OCI-LY7 (cell line): Measurements from ENCODE around the gene SYVN1. TPM values are rescaled to one million over a fixed set of nuclear protein-coding genes. Genes with fewer than 3 reads are reported as not detected.

Experiments
- BruUV-seq: library from RNA; stranded (reverse); fragments of 400-500 nt; replicated peaks from 2 replicates; lab custom pipeline; 2021; lab: Mats Ljungman, UMichigan
- CTCF ChIA-PET: fragments of 300-600 bp; sonication (Branson Sonifier 250); formaldehyde crosslinking; loops from one replicate; lab custom pipeline; 2022; ENCODE audit warnings: antibody characterized with exemption; ENCODE audit not compliant: unreplicated experiment; lab: Charles Lee
- POLR2A ChIA-PET: fragments of 300-600 bp; sonication (Branson Sonifier 250); formaldehyde crosslinking; loops from one replicate; lab custom pipeline; 2022; ENCODE audit warnings: antibody characterized with exemption; lab: Charles Lee
- DNase-seq: peaks from one replicate; pipeline ENCODE4 v3.0.0-alpha.2; 2015; ENCODE audit warnings: low spot score
- H2AFZ ChIP-seq: fragments of 200-600 bp; sonication (generic), shearing (Covaris generic); 2 replicates; pipeline ENCODE4 v1.6.1; 2014; ENCODE audit warnings: mild to moderate bottlenecking, antibody characterized with exemption, low read length, moderate library complexity
- H3K27ac ChIP-seq: fragments of 200-600 bp; sonication (generic); 2 replicates; pipeline ENCODE4 v1.5.1; 2014; ENCODE audit warnings: mixed run types, low read depth, mild to moderate bottlenecking, moderate library complexity, low read length, inconsistent platforms; ENCODE audit not compliant: poor library complexity, severe bottlenecking
- H3K36me3 ChIP-seq: fragments of 200-600 bp; sonication (generic); 2 replicates; pipeline ENCODE4 v1.6.1; 2014; ENCODE audit warnings: mild to moderate bottlenecking, antibody characterized with exemption, low read length, moderate library complexity, mixed read lengths; ENCODE audit not compliant: insufficient read depth
- H3K4me1 ChIP-seq: fragments of 200-600 bp; sonication (generic); 2 replicates; pipeline ENCODE4 v1.5.1; 2014; ENCODE audit warnings: mild to moderate bottlenecking, low read length; ENCODE audit not compliant: insufficient read depth, poor library complexity, severe bottlenecking
- H3K4me2 ChIP-seq: fragments of 200-600 bp; sonication (generic); 2 replicates; pipeline ENCODE4 v1.6.1; 2014; ENCODE audit warnings: mild to moderate bottlenecking, low read length
- H3K4me3 ChIP-seq: fragments of 200-600 bp; sonication (generic); 2 replicates; pipeline ENCODE4 v1.5.1; 2014; ENCODE audit warnings: mild to moderate bottlenecking, low read depth, low read length; ENCODE audit not compliant: poor library complexity, severe bottlenecking
- H3K79me2 ChIP-seq: fragments of 200-600 bp; sonication (generic); 2 replicates; pipeline ENCODE4 v1.6.1; 2016; ENCODE audit warnings: low read depth, mild to moderate bottlenecking, low read length, moderate library complexity, mixed read lengths; ENCODE audit not compliant: insufficient read depth
- H3K9me2 ChIP-seq: fragments of 200-600 bp; sonication (generic); 2 replicates; pipeline ENCODE4 v1.6.1; 2016; ENCODE audit warnings: mild to moderate bottlenecking, low read length, mixed read lengths; ENCODE audit not compliant: insufficient read depth
- H3K9me3 ChIP-seq: fragments of 200-600 bp; sonication (generic); 2 replicates; pipeline ENCODE4 v1.6.1; 2014; ENCODE audit warnings: mild to moderate bottlenecking, mixed run types, low read length, mixed read lengths
- H4K20me1 ChIP-seq: fragments of 200-600 bp; sonication (generic); 2 replicates; pipeline ENCODE4 v1.6.1; 2014; ENCODE audit warnings: mild to moderate bottlenecking, antibody characterized with exemption, low read length, moderate library complexity, mixed read lengths; ENCODE audit not compliant: insufficient read depth
- CTCF ChIP-seq: fragments of 200-600 bp; sonication (generic); conservative IDR thresholded peaks from 2 replicates; pipeline ENCODE4 v1.5.1; 2014; ENCODE audit warnings: mild to moderate bottlenecking, antibody characterized with exemption, low read length, moderate library complexity, mixed read lengths
- EZH2phosphoT487 ChIP-seq: fragments of 200-600 bp; sonication (generic); IDR thresholded peaks from 2 replicates; pipeline ENCODE4 v1.6.1; 2018; ENCODE audit warnings: low read depth, borderline replicate concordance, mild to moderate bottlenecking, mixed run types, antibody characterized with exemption, low read length, moderate library complexity, mixed read lengths
- intact Hi-C: fragments of 100-400 bp; cut with micrococcal nuclease; formaldehyde crosslinking; loops from one replicate; pipeline ENCODE4 v1.10.0; 2022; ENCODE audit not compliant: unreplicated experiment
- total RNA-seq, 2 experiments: library from RNA; depleted of rRNA in 1 of 2; stranded (reverse); fragments of >200 nt in 1 of 2; shearing (Covaris generic) in 1 of 2; gene quantifications; 2 replicates each; pipeline ENCODE4 v1.2.3, GENCODE V29; 2014 to 2022

The SYVN1 gene
- total RNA-seq, 2 experiments from 2014 or later: 134 to 310 TPM

DNA sequence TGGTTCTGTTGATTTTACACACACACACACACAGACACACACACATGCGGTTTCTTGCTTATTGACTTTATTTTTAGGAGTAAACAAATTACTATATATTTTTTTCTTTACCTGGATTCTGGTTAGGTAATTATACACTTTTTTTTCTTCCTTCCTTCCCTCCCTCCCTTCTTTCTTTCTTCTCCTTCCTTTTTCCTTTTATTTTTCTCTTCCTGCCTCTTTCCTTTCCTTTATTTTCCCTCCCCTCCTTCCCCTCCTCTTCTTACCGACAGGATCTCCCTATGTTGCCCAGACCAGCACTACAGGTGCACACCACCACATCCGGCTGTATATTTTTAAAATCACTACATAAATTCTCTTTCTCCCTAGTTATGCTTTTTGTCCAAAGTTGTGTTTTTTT is 32.6 kb upstream of the SYVN1 start:
- Histone ChIP-seq H3K4me2 (peak overlapping the region; percentile 1; the same call in 1 of the 2 replicates), H3K9me2 (no peaks in the 10 kb centered on the region), H3K36me3 (no peaks in the 10 kb centered on the region), H3K4me1 (peaks cover 32% of the 10 kb centered on the region), H3K4me3 (no peak overlapping the region), H3K79me2 (no peaks in the 10 kb centered on the region), H3K9me3 (no peaks in the 10 kb centered on the region), H2AFZ (peak overlapping the region; percentile 31; the same call in 1 of the 2 replicates), H4K20me1 (no peaks in the 10 kb centered on the region), H3K27ac (peak overlapping the region; percentile 14)
- DNase-seq: no peak
- ChIA-PET POLR2A (interaction anchor here (0.7 kb wide), 1 partner anchor 10 kb away, joined by 3 read pairs; no protein-coding TSS in a partner anchor), CTCF (no interaction called here)
- TF ChIP-seq EZH2phosphoT487 (no peak), CTCF (no peak)
- no TSS peak for BruUV-seq
- intact Hi-C loops: loop anchor here (5.0 kb wide), 1 partner anchor 35 kb away; the partner anchor contains the start of gene SYVN1

DNA sequence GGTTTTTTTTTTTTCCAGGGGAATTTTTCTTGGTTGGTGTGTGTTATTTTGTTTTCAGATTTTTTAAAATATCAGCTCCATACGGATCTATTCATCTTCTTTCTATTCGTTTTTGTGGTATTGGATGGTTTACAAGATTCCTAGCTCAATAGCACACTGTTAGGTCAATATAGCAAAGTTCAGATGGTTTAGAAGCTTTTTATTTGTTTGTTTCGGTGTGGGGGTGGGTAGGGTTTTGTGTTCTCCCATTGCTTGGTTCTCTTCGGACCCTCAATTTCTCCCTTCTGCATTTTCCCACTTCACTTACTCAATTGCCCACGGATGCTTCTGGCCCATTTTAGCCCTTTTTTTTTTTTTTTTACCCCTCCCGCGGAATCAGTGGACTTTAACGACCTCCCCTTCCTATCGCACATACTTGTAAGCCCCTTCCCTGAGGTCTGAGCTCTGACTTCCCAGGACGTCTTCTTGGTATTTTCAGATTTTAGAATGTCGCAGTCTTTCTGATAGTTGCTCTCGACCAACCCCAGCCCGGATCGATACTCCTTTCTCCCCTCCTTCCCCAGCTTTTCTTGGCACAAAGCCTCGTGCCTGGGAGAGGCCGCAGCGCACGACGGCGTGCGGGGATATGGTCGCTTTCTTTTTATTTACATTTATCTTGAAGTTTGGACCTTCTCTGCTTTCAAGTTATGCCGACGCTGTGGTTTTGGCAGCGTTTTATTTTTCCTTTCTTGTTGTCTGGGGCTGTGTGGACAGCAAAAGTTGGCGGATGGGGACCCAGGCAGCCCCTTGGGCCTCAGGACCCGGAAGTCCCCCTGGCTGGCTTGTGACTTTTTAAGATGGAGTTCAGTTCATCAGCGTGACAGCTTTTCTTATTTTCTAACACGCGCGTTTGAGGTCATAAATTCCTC is 31.3 kb upstream of the SYVN1 start:
- intact Hi-C loops: loop anchor here (5.0 kb wide), 1 partner anchor 33 kb away; the partner anchor contains the start of gene SYVN1
- no peaks in the 10 kb centered on the region for H4K20me1 ChIP-seq
- no peak overlapping the region for H2AFZ ChIP-seq
- TF ChIP-seq CTCF (no peak), EZH2phosphoT487 (no peak)
- H3K79me2 ChIP-seq: no peaks in the 10 kb centered on the region
- no peak for DNase-seq
- peaks cover 35% of the 10 kb centered on the region for H3K4me1 ChIP-seq
- BruUV-seq: no TSS peak
- H3K36me3 ChIP-seq: no peaks in the 10 kb centered on the region
- H3K27ac ChIP-seq: no peak overlapping the region
- no peak overlapping the region for H3K4me2 ChIP-seq
- POLR2A ChIA-PET: interaction anchor here (0.6 to 0.7 kb wide), 3 partner anchors 10 to 43 kb away, joined by 3 to 4 read pairs (median 3); partner anchors contain the start of genes FAU and MRPL49
- H3K9me2 ChIP-seq: no peaks in the 10 kb centered on the region
- CTCF ChIA-PET: no interaction called here
- no peak overlapping the region for H3K4me3 ChIP-seq
- H3K9me3 ChIP-seq: no peaks in the 10 kb centered on the region
